NB4 (cell line): ENCODE data around the gene CPT1B.

Source experiments
- POLR2A ChIP-seq: IDR thresholded peaks from 2 replicates; pipeline ENCODE4 v1.6.1; 2011; ENCODE audit warnings: mild to moderate bottlenecking; ENCODE audit not compliant: insufficient read length; ENCODE audit errors: extremely low read depth
- TF ChIP-seq, protein P1 (sequence below): IDR thresholded peaks from one replicate; pipeline ENCODE4 v1.5.1; 2012; ENCODE audit warnings: low read depth, low read length

DNA sequence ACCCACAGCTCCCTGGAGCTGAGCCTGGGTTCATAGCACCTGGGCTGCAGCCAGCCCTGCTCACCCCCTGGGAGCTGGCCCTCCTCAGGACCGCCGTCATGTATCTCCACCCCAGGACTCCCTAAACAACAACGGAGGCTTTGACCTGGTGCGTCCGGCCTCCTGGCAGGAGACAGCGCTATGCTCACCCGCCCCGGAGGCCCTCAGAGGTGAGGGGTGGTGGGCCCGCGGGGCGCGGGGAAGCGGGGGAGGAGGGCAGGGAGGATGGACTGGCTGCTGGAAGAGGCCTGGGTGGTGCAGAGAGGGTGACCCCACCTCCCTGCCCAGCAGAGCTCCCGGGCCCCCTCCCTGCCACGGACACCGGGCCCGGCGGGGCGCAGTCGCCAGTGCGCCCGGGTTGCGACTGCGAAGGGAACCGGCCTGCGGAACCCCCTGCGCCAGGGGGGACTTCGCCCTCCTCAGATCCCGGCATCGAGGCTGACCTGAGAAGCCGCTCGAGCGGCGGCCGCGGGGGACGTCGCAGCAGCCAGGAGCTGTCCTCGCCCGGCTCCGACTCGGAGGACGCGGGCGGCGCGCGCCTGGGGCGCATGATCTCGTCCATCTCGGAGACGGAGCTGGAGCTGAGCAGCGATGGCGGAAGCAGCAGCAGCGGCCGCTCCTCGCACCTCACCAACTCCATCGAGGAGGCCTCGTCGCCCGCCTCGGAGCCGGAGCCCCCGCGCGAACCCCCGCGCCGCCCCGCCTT is 25.5 kb upstream of the CPT1B start:
- TF ChIP-seq, protein P1, sequence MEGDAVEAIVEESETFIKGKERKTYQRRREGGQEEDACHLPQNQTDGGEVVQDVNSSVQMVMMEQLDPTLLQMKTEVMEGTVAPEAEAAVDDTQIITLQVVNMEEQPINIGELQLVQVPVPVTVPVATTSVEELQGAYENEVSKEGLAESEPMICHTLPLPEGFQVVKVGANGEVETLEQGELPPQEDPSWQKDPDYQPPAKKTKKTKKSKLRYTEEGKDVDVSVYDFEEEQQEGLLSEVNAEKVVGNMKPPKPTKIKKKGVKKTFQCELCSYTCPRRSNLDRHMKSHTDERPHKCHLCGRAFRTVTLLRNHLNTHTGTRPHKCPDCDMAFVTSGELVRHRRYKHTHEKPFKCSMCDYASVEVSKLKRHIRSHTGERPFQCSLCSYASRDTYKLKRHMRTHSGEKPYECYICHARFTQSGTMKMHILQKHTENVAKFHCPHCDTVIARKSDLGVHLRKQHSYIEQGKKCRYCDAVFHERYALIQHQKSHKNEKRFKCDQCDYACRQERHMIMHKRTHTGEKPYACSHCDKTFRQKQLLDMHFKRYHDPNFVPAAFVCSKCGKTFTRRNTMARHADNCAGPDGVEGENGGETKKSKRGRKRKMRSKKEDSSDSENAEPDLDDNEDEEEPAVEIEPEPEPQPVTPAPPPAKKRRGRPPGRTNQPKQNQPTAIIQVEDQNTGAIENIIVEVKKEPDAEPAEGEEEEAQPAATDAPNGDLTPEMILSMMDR: no peak
- TF ChIP-seq POLR2A: no peak
